Measurements from ENCODE around the gene C17orf75.

- TF ChIP-seq CTCF (IDR thresholded peaks at IDR 0.05 in 8 of 11, conservative IDR thresholded peaks at IDR 0.05 in 3 of 11) (no peak), POLR2A (IDR thresholded peaks at IDR 0.05) (no peak)
These were observed 11.8 kb downstream of the C17orf75 start for GRCh38 chr17:32330147-32330546.

Measured in spleen (tissue), 7 donors.